Esophagus squamous epithelium (tissue), 4 donors: ENCODE data around the gene FAHD2B.
"Not testable (repeated sequence)": the region's sequence is repeated elsewhere in the genome, so short reads cannot be mapped to it uniquely, and the experiment has no call there.

ENCODE experiments used
- POLR2A ChIP-seq, 4 donors: fragments of 450-650 bp; IDR thresholded peaks; one replicate each; pipeline ENCODE4 v1.6.1; 2017; ENCODE audit warnings: antibody characterized with exemption in 4 of 4, mild to moderate bottlenecking in 4 of 4, moderate library complexity in 3 of 4
- TF ChIP-seq, protein P1 (sequence below), 6 experiments: fragments of 450-650 bp in 4 of 6; fragments of 200-600 bp in 2 of 6; sonication (generic) in 2 of 6; IDR thresholded peaks; one replicate each; pipeline ENCODE4 v1.5.1; 2016 to 2019; ENCODE audit warnings: antibody characterized with exemption in 6 of 6, mild to moderate bottlenecking in 4 of 6, moderate library complexity in 4 of 6

GRCh38 chr2:97050032-97050431 lies 44.6 kb downstream of the FAHD2B start:
- TF ChIP-seq, protein P1, sequence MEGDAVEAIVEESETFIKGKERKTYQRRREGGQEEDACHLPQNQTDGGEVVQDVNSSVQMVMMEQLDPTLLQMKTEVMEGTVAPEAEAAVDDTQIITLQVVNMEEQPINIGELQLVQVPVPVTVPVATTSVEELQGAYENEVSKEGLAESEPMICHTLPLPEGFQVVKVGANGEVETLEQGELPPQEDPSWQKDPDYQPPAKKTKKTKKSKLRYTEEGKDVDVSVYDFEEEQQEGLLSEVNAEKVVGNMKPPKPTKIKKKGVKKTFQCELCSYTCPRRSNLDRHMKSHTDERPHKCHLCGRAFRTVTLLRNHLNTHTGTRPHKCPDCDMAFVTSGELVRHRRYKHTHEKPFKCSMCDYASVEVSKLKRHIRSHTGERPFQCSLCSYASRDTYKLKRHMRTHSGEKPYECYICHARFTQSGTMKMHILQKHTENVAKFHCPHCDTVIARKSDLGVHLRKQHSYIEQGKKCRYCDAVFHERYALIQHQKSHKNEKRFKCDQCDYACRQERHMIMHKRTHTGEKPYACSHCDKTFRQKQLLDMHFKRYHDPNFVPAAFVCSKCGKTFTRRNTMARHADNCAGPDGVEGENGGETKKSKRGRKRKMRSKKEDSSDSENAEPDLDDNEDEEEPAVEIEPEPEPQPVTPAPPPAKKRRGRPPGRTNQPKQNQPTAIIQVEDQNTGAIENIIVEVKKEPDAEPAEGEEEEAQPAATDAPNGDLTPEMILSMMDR (IDR thresholded peaks at IDR 0.05), result not testable (repeated sequence)
- not testable (repeated sequence) for TF ChIP-seq POLR2A (IDR thresholded peaks at IDR 0.05)
